HepG2 (cell line): Measurements from ENCODE around the gene CIBAR2. TPM values are rescaled to one million over a fixed set of nuclear protein-coding genes. Genes with fewer than 3 reads are reported as not detected.

Experiments used
- BORCS8-MEF2B ChIP-seq: sonication (generic); formaldehyde crosslinking; IDR thresholded peaks from 2 replicates; pipeline ENCODE4 v1.8.0; 2022; ENCODE audit warnings: mild to moderate bottlenecking, missing genetic modification reagents
- FOXP1 ChIP-seq, 2 experiments: fragments of 450-650 bp in 1 of 2; IDR thresholded peaks; 2 replicates each; pipeline ENCODE4 v1.6.1; 2017 to 2018; ENCODE audit warnings: antibody characterized with exemption in 1 of 2
- HDAC6 ChIP-seq: fragments of 200-600 bp; sonication (generic); IDR thresholded peaks from 2 replicates; pipeline ENCODE4 v1.7.0; 2017; ENCODE audit warnings: mild to moderate bottlenecking, antibody characterized with exemption, low read length, low read depth
- IKZF4 ChIP-seq: sonication (generic); formaldehyde crosslinking; IDR thresholded peaks from 2 replicates; pipeline ENCODE4 v1.5.1; 2020; ENCODE audit warnings: borderline replicate concordance, mild to moderate bottlenecking, low read depth, missing genetic modification reagents; ENCODE audit errors: not compliant biosample characterization
- JDP2 ChIP-seq: sonication (generic); formaldehyde crosslinking; IDR thresholded peaks from 2 replicates; pipeline ENCODE4 v1.8.1; 2022; ENCODE audit warnings: missing genetic modification reagents, borderline replicate concordance
- MAFG ChIP-seq: sonication (generic); formaldehyde crosslinking; IDR thresholded peaks from 2 replicates; pipeline ENCODE4 v1.5.1; 2020; ENCODE audit warnings: mild to moderate bottlenecking, missing genetic modification reagents
- MED13 ChIP-seq: sonication (generic); formaldehyde crosslinking; IDR thresholded peaks from 2 replicates; pipeline ENCODE4 v1.5.0; 2020; ENCODE audit warnings: missing genetic modification reagents
- MIER3 ChIP-seq: IDR thresholded peaks from 2 replicates; pipeline ENCODE4 v1.6.1; 2016; ENCODE audit warnings: missing compliant biosample characterization, borderline replicate concordance
- PHF21A ChIP-seq: sonication (generic); formaldehyde crosslinking; IDR thresholded peaks from 2 replicates; pipeline ENCODE4 v1.5.0; 2020; ENCODE audit warnings: mild to moderate bottlenecking, missing genetic modification reagents
- RCOR2 ChIP-seq: IDR thresholded peaks from 2 replicates; pipeline ENCODE4 v1.6.1; 2016; ENCODE audit warnings: missing biosample characterization, missing genetic modification reagents
- RFXANK ChIP-seq: IDR thresholded peaks from 2 replicates; pipeline ENCODE4 v1.6.1; 2016
- THAP11 ChIP-seq: IDR thresholded peaks from 2 replicates; pipeline ENCODE4 v1.6.1; 2016; ENCODE audit warnings: missing biosample characterization, missing genetic modification reagents
- TIGD3 ChIP-seq: sonication (generic); formaldehyde crosslinking; IDR thresholded peaks from 2 replicates; pipeline ENCODE4 v1.5.1; 2020; ENCODE audit warnings: mild to moderate bottlenecking, missing genetic modification reagents, borderline replicate concordance
- ZBTB33 ChIP-seq: sonication (generic); formaldehyde crosslinking; IDR thresholded peaks from 2 replicates; pipeline ENCODE4 v1.4.0; 2020; ENCODE audit warnings: missing genetic modification reagents
- ZNF138 ChIP-seq: sonication (generic); formaldehyde crosslinking; IDR thresholded peaks from 2 replicates; pipeline ENCODE4 v1.5.0; 2020; ENCODE audit warnings: mild to moderate bottlenecking, low read depth, missing genetic modification reagents
- ZNF331 ChIP-seq: sonication (generic); formaldehyde crosslinking; IDR thresholded peaks from 2 replicates; pipeline ENCODE4 v1.4.0; 2020; ENCODE audit warnings: missing genetic modification reagents
- ZNF431 ChIP-seq: sonication (generic); formaldehyde crosslinking; IDR thresholded peaks from 2 replicates; pipeline ENCODE4 v1.9.0; 2022; ENCODE audit warnings: missing genetic modification reagents, low read depth, mild to moderate bottlenecking, borderline replicate concordance
- ZNF670 ChIP-seq: sonication (generic); formaldehyde crosslinking; IDR thresholded peaks from 2 replicates; pipeline ENCODE4 v1.8.0; 2022; ENCODE audit warnings: mild to moderate bottlenecking, missing genetic modification reagents, borderline replicate concordance
- ZNF672 ChIP-seq: sonication (generic); formaldehyde crosslinking; IDR thresholded peaks from 2 replicates; pipeline ENCODE4 v1.8.1; 2022; ENCODE audit warnings: missing genetic modification reagents
- ZNF724P ChIP-seq: sonication (generic); formaldehyde crosslinking; IDR thresholded peaks from 2 replicates; pipeline ENCODE4 v1.8.0; 2022; ENCODE audit warnings: missing genetic modification reagents, borderline replicate concordance
- ZNF792 ChIP-seq: IDR thresholded peaks from 2 replicates; pipeline ENCODE4 v1.6.1; 2016
- ZNF878 ChIP-seq: sonication (generic); formaldehyde crosslinking; IDR thresholded peaks from 2 replicates; pipeline ENCODE4 v1.8.1; 2023; ENCODE audit warnings: mild to moderate bottlenecking, missing genetic modification reagents, moderate library complexity
- polyA plus RNA-seq, 8 experiments: library from polyadenylated mRNA; depleted of rRNA in 3 of 8; stranded (reverse) in 7 of 8; unstranded in 1 of 8; fragments of >200 nt; fragmentation: Illumina TruSeq in 4 of 8; extraction: Trizol in 4 of 8; gene quantifications; 2 replicates each; pipeline versions ENCODE4 v1.2.1 to v1.2.3, GENCODE V29; 2011 to 2016; ENCODE audit warnings: low read depth in 4 of 8, missing spikeins in 1 of 8, mixed read lengths in 1 of 8; ENCODE audit not compliant: insufficient read depth in 1 of 8
- total RNA-seq, 5 experiments: library from RNA; depleted of rRNA; stranded (reverse); fragments of >200 nt; fragmentation: Illumina TruSeq; extraction: Trizol; gene quantifications; 2 replicates each; pipeline ENCODE4 v1.2.3, GENCODE V29; 2016; ENCODE audit warnings: low read depth in 1 of 5
- TF ChIP-seq, protein P1 (sequence below): sonication (generic); formaldehyde crosslinking; IDR thresholded peaks from 2 replicates; pipeline ENCODE4 v1.9.0; 2021; ENCODE audit warnings: missing genetic modification reagents, mild to moderate bottlenecking, borderline replicate concordance
- TF ChIP-seq, protein P2 (sequence below): sonication (generic); formaldehyde crosslinking; IDR thresholded peaks from 2 replicates; pipeline ENCODE4 v1.5.0; 2020; ENCODE audit warnings: mild to moderate bottlenecking, missing genetic modification reagents, borderline replicate concordance

Gene CIBAR2
- total and polyA plus RNA-seq, 2 of the 13 experiments (the other 11 are each of a cell fraction or from before 2014, with no cell fraction given) = not detected

DNA sequence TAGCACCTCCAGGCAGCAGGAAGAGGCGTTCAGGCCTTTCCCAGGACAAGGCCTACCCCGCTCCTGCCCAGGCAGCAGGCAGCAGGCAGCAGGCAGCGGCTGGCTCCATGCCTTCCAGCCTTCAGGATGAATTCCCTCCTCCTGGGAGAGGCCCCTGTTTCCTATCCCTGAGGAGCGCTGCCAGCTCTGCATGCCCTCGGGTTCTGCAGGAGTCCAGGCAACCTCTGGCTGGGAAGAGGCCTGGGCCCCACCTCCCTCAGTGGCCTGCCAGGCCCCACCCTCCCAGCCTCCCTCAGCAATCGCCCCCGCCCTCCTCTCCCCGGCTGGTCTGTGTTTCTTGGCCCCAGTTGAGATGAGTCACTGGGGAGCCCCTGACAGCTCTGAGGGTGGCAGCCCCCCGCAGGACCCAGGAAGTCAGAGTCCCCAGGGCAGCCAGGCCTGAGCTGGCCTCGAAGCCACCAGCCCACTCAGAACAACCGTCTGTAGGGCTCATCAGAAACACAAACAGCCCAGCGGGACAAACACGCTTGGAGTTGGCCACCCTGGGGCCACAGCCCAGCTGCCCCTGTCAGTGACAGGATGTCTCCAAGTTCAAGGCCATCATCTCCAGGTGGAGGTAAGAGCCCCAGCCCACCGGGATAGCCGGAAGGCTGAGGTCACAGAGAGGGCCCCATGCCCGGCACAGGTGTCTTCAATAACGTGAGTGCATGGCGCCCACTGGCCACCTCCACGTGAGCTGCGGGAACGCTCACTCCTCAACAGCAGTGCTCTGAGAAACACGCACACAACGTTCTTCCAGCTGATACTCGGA, 39.5 kb upstream of the CIBAR2 start (continued):
- TF ChIP-seq IKZF4 (CRISPR knock-in tag) (no peak), ZNF672 (CRISPR knock-in tag) (no peak), THAP11 (CRISPR knock-in tag) (no peak), MAFG (no peak), ZNF431 (CRISPR knock-in tag) (no peak), MIER3 (no peak), JDP2 (CRISPR knock-in tag) (no peak), ZNF670 (CRISPR knock-in tag) (no peak), TIGD3 (no peak), FOXP1 (IDR thresholded peaks at IDR 0.05) (no peak), FOXP1 (CRISPR knock-in tag; IDR thresholded peaks at IDR 0.05) (no peak), MED13 (no peak), ZNF138 (CRISPR knock-in tag) (no peak), RFXANK (CRISPR knock-in tag) (no peak), RCOR2 (CRISPR knock-in tag) (no peak), ZBTB33 (peak; percentile 67; the same call in 1 of the 2 replicates), PHF21A (CRISPR knock-in tag) (peak; percentile 68), BORCS8-MEF2B (CRISPR knock-in tag) (0 out of 2 replicates have a peak, but pooled peaks have one; percentile 27), ZNF724P (CRISPR knock-in tag) (no peak), ZNF792 (CRISPR knock-in tag) (0 out of 2 replicates have a peak, but pooled peaks have one; percentile 23), ZNF331 (no peak), ZNF878 (CRISPR knock-in tag) (no peak), HDAC6 (no peak)
- TF ChIP-seq, protein P1, sequence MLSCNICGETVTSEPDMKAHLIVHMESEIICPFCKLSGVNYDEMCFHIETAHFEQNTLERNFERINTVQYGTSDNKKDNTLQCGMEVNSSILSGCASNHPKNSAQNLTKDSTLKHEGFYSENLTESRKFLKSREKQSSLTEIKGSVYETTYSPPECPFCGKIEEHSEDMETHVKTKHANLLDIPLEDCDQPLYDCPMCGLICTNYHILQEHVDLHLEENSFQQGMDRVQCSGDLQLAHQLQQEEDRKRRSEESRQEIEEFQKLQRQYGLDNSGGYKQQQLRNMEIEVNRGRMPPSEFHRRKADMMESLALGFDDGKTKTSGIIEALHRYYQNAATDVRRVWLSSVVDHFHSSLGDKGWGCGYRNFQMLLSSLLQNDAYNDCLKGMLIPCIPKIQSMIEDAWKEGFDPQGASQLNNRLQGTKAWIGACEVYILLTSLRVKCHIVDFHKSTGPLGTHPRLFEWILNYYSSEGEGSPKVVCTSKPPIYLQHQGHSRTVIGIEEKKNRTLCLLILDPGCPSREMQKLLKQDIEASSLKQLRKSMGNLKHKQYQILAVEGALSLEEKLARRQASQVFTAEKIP (CRISPR knock-in tag) = no peak
- TF ChIP-seq, protein P2, sequence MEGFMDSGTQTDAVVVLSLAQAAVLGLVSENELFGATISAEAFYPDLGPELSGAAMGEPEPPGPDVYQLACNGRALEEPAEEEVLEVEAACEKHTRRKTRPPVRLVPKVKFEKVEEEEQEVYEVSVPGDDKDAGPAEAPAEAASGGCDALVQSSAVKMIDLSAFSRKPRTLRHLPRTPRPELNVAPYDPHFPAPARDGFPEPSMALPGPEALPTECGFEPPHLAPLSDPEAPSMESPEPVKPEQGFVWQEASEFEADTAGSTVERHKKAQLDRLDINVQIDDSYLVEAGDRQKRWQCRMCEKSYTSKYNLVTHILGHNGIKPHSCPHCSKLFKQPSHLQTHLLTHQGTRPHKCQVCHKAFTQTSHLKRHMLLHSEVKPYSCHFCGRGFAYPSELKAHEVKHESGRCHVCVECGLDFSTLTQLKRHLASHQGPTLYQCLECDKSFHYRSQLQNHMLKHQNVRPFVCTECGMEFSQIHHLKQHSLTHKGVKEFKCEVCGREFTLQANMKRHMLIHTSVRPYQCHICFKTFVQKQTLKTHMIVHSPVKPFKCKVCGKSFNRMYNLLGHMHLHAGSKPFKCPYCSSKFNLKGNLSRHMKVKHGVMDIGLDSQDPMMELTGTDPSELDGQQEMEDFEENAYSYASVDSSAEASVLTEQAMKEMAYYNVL = no peak
